Measurements from ENCODE around the gene CDCA4. TPM values are rescaled to one million over a fixed set of nuclear protein-coding genes. Genes with fewer than 3 reads are reported as not detected.

CDCA4 gene
- total and polyA plus RNA-seq, 2 experiments from 2014 or later, result 24.0 to 27.5 TPM

- TF ChIP-seq EZH2 (IDR thresholded peaks at IDR 0.05; ENCODE audit: insufficient read depth, poor library complexity, severe bottlenecking), result no peak
- no peak for TF ChIP-seq EZH2phosphoT487 (IDR thresholded peaks at IDR 0.05; ENCODE audit: insufficient read depth, low read depth)
Observed at GRCh38 chr14:104974665-104975390, 46.1 kb downstream of the CDCA4 start.

GRCh38 chr14:104974146-104974541 lies 46.7 kb downstream of the CDCA4 start:
- peak overlapping the region; percentile 14; the same call in 1 of the 2 replicates for H2AFZ ChIP-seq

More at GRCh38 chr14:104974665-104975390, 46.1 kb downstream of the CDCA4 start:
- Histone ChIP-seq H3K9me2 (ENCODE audit: insufficient read depth) (no peaks in the 10 kb centered on the region), H4K20me1 (ENCODE audit: insufficient read depth) (no peaks in the 10 kb centered on the region), H3K9ac (0 out of 2 replicates have a peak overlapping the region, but pooled peaks have one; percentile 55), H3F3A (ENCODE audit: insufficient read depth) (peaks cover 7% of the 10 kb centered on the region), H3K36me3 (ENCODE audit: low read depth) (no peaks in the 10 kb centered on the region), H3K9me3 (ENCODE audit: low read depth) (no peaks in the 10 kb centered on the region), H3K27ac (no peak overlapping the region), H3K4me3 (no peak overlapping the region), H3K79me2 (ENCODE audit: insufficient read depth) (0 out of 2 replicates have a peak, but pooled peaks cover 4% of the 10 kb centered on the region), H3K27me3 (replicated peaks; ENCODE audit: insufficient read depth) (no peaks in the 10 kb centered on the region), H2AFZ (no peak overlapping the region), H3K4me1 (ENCODE audit: insufficient read depth) (peaks cover 32% of the 10 kb centered on the region), H3K4me2 (ENCODE audit: unreplicated experiment) (peak overlapping the region; percentile 31)
- DNase-seq, result no peak
- 95 to 97% methylated on average over 12 to 14 of the region's 14 CpGs for WGBS, 2 experiments (ENCODE audit: low coverage in 1 of 2, low lambda C conversion rate in 2 of 2, missing lambda C conversion rate in 2 of 2)
- in situ Hi-C loops (cut with MboI), result no loop called here

GRCh38 chr14:104973385-104974145 lies 47.3 kb downstream of the CDCA4 start:
- Histone ChIP-seq H3K36me3 (ENCODE audit: low read depth) (no peaks in the 10 kb centered on the region), H4K20me1 (ENCODE audit: insufficient read depth) (no peaks in the 10 kb centered on the region), H3K79me2 (ENCODE audit: insufficient read depth) (0 out of 2 replicates have a peak, but pooled peaks cover 5% of the 10 kb centered on the region), H3K27me3 (replicated peaks; ENCODE audit: insufficient read depth) (no peaks in the 10 kb centered on the region), H3K9me3 (ENCODE audit: low read depth) (no peaks in the 10 kb centered on the region), H3K4me1 (ENCODE audit: insufficient read depth) (peaks cover 44% of the 10 kb centered on the region), H2AFZ (peak overlapping the region; percentile 14; the same call in 1 of the 2 replicates), H3F3A (ENCODE audit: insufficient read depth) (peaks cover 7% of the 10 kb centered on the region), H3K4me2 (ENCODE audit: unreplicated experiment) (peak overlapping the region; percentile 31), H3K27ac (peak overlapping the region; percentile 94), H3K4me3 (peak overlapping the region; percentile 1; the same call in 1 of the 2 replicates), H3K9me2 (ENCODE audit: insufficient read depth) (no peaks in the 10 kb centered on the region), H3K9ac (peak overlapping the region; percentile 55)
- DNase-seq, result peak; percentile 87
- in situ Hi-C loops (cut with MboI), result no loop called here
- WGBS, 2 experiments (ENCODE audit: low coverage in 1 of 2, low lambda C conversion rate in 2 of 2, missing lambda C conversion rate in 2 of 2), result 0 to 1% methylated on average over 9 to 20 of the region's 23 CpGs
- TF ChIP-seq EZH2phosphoT487 (IDR thresholded peaks at IDR 0.05; ENCODE audit: insufficient read depth, low read depth) (no peak), EZH2 (IDR thresholded peaks at IDR 0.05; ENCODE audit: insufficient read depth, poor library complexity, severe bottlenecking) (no peak)

More at GRCh38 chr14:104974146-104974541, 46.7 kb downstream of the CDCA4 start:
- H3F3A ChIP-seq (ENCODE audit: insufficient read depth), result peaks cover 7% of the 10 kb centered on the region
- in situ Hi-C loops (cut with MboI), result no loop called here
- H4K20me1 ChIP-seq (ENCODE audit: insufficient read depth), result no peaks in the 10 kb centered on the region
- no peaks in the 10 kb centered on the region for H3K9me2 ChIP-seq (ENCODE audit: insufficient read depth)
- H3K4me1 ChIP-seq (ENCODE audit: insufficient read depth), result peaks cover 38% of the 10 kb centered on the region
- H3K9me3 ChIP-seq (ENCODE audit: low read depth), result no peaks in the 10 kb centered on the region
- H3K4me3 ChIP-seq, result peak overlapping the region; percentile 1; the same call in 1 of the 2 replicates
- H3K27me3 ChIP-seq (replicated peaks; ENCODE audit: insufficient read depth), result no peaks in the 10 kb centered on the region
- H3K36me3 ChIP-seq (ENCODE audit: low read depth), result no peaks in the 10 kb centered on the region
- no peak for DNase-seq
- peak overlapping the region; percentile 31 for H3K4me2 ChIP-seq (ENCODE audit: unreplicated experiment)
- no peak for TF ChIP-seq EZH2phosphoT487 (IDR thresholded peaks at IDR 0.05; ENCODE audit: insufficient read depth, low read depth)
- TF ChIP-seq EZH2 (IDR thresholded peaks at IDR 0.05; ENCODE audit: insufficient read depth, poor library complexity, severe bottlenecking), result no peak
- H3K79me2 ChIP-seq (ENCODE audit: insufficient read depth), result 0 out of 2 replicates have a peak, but pooled peaks cover 5% of the 10 kb centered on the region
- H3K9ac ChIP-seq, result peak overlapping the region; percentile 55
- peak overlapping the region; percentile 94 for H3K27ac ChIP-seq
- 49 to 54% methylated on average over 12 to 13 of the region's 13 CpGs for WGBS, 2 experiments (ENCODE audit: low coverage in 1 of 2, low lambda C conversion rate in 2 of 2, missing lambda C conversion rate in 2 of 2)

- Histone ChIP-seq H3K27me3 (replicated peaks; ENCODE audit: insufficient read depth) (no peaks in the 10 kb centered on the region), H3K9me3 (ENCODE audit: low read depth) (no peaks in the 10 kb centered on the region), H3K4me2 (ENCODE audit: unreplicated experiment) (peak overlapping the region; percentile 53), H3K79me2 (ENCODE audit: insufficient read depth) (0 out of 2 replicates have a peak, but pooled peaks cover 5% of the 10 kb centered on the region), H3K36me3 (ENCODE audit: low read depth) (no peaks in the 10 kb centered on the region), H3K4me1 (ENCODE audit: insufficient read depth) (peaks cover 49% of the 10 kb centered on the region), H3F3A (ENCODE audit: insufficient read depth) (peaks cover 7% of the 10 kb centered on the region), H2AFZ (peak overlapping the region; percentile 51), H3K27ac (peak overlapping the region; percentile 94), H4K20me1 (ENCODE audit: insufficient read depth) (no peaks in the 10 kb centered on the region), H3K4me3 (peak overlapping the region; percentile 37; the same call in 1 of the 2 replicates), H3K9ac (peak overlapping the region; percentile 81), H3K9me2 (ENCODE audit: insufficient read depth) (no peaks in the 10 kb centered on the region)
- in situ Hi-C loops (cut with MboI), result no loop called here
- WGBS, 2 experiments (ENCODE audit: low coverage in 1 of 2, low lambda C conversion rate in 2 of 2, missing lambda C conversion rate in 2 of 2), result 0 to 1% methylated on average over 11 to 12 of the region's 12 CpGs
- peak; percentile 100 for DNase-seq
- TF ChIP-seq EZH2phosphoT487 (IDR thresholded peaks at IDR 0.05; ENCODE audit: insufficient read depth, low read depth) (no peak), EZH2 (IDR thresholded peaks at IDR 0.05; ENCODE audit: insufficient read depth, poor library complexity, severe bottlenecking) (no peak)
Observed at GRCh38 chr14:104973135-104973384, 47.8 kb downstream of the CDCA4 start.
